RWPE1 (cell line): ENCODE measurements around the gene PDLIM7.

Experiments used
- CTCF ChIA-PET: fragments of 350-600 bp; sonication (Branson Sonifier 250); formaldehyde crosslinking; extraction: SDS; loops from one replicate; lab custom pipeline; 2021; lab: Yijun Ruan, JAX
- POLR2A ChIA-PET: fragments of 400-600 bp; formaldehyde crosslinking; extraction: SDS; loops from one replicate; lab custom pipeline; 2020; ENCODE audit warnings: antibody characterized with exemption; ENCODE audit not compliant: low non-redundant PET; lab: Yijun Ruan, JAX
- DNase-seq: peaks from one replicate; pipeline ENCODE4 v3.0.0; 2012; ENCODE audit warnings: low spot score
- H3K27ac ChIP-seq: fragments of 450-650 bp; 2 replicates; pipeline ENCODE4 v1.5.1; 2017
- TF ChIP-seq, protein P1 (sequence below): fragments of 450-650 bp; conservative IDR thresholded peaks from 2 replicates; pipeline ENCODE4 v1.5.1; 2017; ENCODE audit warnings: low read depth, mild to moderate bottlenecking

The PDLIM7 gene

GRCh38 chr5:177512736-177513380, 15.5 kb upstream of the PDLIM7 start:
- no peak overlapping the region for H3K27ac ChIP-seq
- TF ChIP-seq, protein P1, sequence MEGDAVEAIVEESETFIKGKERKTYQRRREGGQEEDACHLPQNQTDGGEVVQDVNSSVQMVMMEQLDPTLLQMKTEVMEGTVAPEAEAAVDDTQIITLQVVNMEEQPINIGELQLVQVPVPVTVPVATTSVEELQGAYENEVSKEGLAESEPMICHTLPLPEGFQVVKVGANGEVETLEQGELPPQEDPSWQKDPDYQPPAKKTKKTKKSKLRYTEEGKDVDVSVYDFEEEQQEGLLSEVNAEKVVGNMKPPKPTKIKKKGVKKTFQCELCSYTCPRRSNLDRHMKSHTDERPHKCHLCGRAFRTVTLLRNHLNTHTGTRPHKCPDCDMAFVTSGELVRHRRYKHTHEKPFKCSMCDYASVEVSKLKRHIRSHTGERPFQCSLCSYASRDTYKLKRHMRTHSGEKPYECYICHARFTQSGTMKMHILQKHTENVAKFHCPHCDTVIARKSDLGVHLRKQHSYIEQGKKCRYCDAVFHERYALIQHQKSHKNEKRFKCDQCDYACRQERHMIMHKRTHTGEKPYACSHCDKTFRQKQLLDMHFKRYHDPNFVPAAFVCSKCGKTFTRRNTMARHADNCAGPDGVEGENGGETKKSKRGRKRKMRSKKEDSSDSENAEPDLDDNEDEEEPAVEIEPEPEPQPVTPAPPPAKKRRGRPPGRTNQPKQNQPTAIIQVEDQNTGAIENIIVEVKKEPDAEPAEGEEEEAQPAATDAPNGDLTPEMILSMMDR = no peak
- CTCF ChIA-PET = no interaction called here
- POLR2A ChIA-PET = no interaction called here
- no peak for DNase-seq

DNA sequence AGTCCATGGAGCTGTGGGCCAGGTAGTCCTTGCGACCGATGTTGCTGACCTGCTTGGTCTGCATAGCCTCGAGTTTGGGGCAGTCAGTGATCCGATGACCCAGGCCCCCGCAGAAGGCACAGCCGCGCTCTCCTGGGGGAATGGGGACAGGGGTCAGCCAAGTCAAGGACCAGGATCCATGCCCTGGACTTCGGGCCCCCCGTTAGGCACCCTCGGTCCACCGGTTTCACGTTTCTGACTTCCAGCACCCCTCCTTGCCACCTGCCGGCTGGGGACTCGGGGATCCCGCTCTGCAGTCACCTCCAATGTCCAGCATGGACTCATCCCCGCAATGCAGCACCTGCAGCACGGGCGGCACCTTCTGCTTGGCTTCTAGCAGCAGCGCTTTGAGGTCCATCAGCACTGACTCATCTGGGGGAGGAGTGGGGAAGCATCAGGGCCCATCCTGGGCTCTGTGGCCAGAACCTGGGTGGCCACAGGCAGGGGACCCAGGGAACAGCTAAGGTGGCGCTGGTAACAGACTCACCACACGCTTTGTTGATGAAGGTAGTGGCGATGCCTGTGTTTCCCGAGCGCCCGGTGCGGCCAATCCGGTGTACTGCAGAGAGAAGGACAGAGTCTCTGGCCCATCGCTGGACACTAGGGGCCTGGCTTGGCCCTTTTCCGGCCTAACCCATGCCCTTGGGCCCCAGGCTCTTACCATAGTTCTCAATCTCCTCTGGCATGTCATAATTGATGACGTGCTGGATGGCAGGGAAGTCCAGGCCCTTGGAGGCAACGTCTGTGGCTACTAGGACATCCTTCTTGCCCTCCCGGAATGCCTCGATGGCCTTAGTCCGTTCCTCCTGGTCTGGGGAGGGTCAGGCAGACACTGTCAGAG, 14.6 kb upstream of the PDLIM7 start:
- peak overlapping the region; percentile 33 for H3K27ac ChIP-seq
- TF ChIP-seq, protein P1 = no peak
- ChIA-PET POLR2A (no interaction called here), CTCF (interaction anchor here (2.5 kb wide), 1 partner anchor 11 kb away, joined by 13 read pairs; no protein-coding TSS in a partner anchor)
- DNase-seq = no peak

DNA sequence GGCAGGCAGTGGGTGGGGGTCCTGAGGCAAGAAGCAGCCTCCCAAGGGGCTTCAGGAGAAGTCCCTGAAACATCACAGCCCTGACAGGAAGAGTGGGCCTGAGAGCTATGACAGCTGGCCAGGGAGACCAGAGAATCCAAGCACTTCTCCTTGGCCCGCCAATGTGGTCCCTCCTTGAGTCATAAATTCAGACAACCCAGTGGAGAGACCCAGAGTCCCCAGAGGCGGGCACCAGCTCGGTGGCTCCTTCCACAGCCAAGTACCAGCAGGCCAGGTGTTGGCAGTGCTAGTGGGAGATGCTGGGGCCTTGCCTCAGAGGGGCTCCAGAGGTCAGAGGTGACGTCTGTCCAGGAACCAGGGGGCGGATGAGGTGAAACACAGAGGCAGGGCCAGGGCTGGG, 13.8 kb upstream of the PDLIM7 start:
- peak overlapping the region; percentile 33 for H3K27ac ChIP-seq
- POLR2A ChIA-PET = no interaction called here

GRCh38 chr5:177510567-177511053, 13.2 kb upstream of the PDLIM7 start:
- no peak for DNase-seq
- ChIA-PET CTCF (interaction anchor here (0.6 to 2.5 kb wide), 2 partner anchors 9 to 51 kb away, joined by 3 to 13 read pairs; no protein-coding TSS in a partner anchor), POLR2A (no interaction called here)
- TF ChIP-seq, protein P1 = no peak
- peak overlapping the region; percentile 33 for H3K27ac ChIP-seq

More for the DNA sequence above, 13.8 kb upstream of the PDLIM7 start:
- no peak for DNase-seq
- TF ChIP-seq, protein P1 = no peak
- CTCF ChIA-PET = interaction anchor here (0.6 to 2.5 kb wide), 2 partner anchors 10 to 50 kb away, joined by 3 to 13 read pairs; no protein-coding TSS in a partner anchor

DNA sequence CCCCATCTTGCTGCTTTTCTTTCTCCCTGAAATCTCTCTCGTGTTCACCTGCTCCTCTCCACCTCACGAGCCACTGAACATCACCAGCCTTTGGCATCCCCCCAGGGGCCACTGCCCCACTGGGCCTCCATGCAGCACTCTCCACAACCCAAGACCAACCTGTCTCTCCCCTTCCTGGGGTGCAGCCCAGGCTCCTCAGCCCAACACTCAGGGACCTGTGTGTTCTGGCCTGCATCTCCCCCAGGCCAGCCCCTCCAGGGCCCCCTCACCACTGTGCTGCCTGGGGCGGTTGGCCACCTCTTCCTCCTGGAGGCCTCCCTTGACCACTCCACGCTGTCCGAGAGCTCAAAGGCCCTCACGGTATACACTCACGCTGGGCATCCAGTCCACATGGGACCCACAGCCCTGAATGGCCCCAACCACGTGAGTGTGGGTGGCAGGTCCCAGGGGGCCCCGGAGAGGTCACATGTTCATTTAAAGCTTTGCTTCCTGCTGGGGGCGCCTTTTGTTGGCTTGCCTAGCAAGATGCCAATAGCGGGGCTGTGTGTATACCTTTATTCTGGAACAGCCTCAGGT, 12.7 kb upstream of the PDLIM7 start:
- DNase-seq = no peak
- POLR2A ChIA-PET = no interaction called here
- H3K27ac ChIP-seq = peak overlapping the region; percentile 33
- CTCF ChIA-PET = interaction anchor here (2.5 kb wide), 1 partner anchor 9 kb away, joined by 13 read pairs; no protein-coding TSS in a partner anchor
- TF ChIP-seq, protein P1 = no peak
